ENCODE measurements around the gene MACIR. TPM values are rescaled to one million over a fixed set of nuclear protein-coding genes. Genes with fewer than 3 reads are reported as not detected.

The MACIR gene
- total RNA-seq, 1 donor from 2014 or later: 8.1 TPM

- Mint-ChIP-seq H3K4me1 (no peaks in the 10 kb centered on the region), H3K27ac (no peak overlapping the region), H3K27me3 (ENCODE audit: low read depth) (no peaks in the 10 kb centered on the region), H3K4me3 (no peak overlapping the region), H3K36me3 (no peaks in the 10 kb centered on the region), H3K9me3 (no peaks in the 10 kb centered on the region)
- no peak for DNase-seq (ENCODE audit: low spot score in 2 of 2, unreplicated experiment in 2 of 2)
- TF ChIP-seq, protein P1, sequence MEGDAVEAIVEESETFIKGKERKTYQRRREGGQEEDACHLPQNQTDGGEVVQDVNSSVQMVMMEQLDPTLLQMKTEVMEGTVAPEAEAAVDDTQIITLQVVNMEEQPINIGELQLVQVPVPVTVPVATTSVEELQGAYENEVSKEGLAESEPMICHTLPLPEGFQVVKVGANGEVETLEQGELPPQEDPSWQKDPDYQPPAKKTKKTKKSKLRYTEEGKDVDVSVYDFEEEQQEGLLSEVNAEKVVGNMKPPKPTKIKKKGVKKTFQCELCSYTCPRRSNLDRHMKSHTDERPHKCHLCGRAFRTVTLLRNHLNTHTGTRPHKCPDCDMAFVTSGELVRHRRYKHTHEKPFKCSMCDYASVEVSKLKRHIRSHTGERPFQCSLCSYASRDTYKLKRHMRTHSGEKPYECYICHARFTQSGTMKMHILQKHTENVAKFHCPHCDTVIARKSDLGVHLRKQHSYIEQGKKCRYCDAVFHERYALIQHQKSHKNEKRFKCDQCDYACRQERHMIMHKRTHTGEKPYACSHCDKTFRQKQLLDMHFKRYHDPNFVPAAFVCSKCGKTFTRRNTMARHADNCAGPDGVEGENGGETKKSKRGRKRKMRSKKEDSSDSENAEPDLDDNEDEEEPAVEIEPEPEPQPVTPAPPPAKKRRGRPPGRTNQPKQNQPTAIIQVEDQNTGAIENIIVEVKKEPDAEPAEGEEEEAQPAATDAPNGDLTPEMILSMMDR (IDR thresholded peaks at IDR 0.05; ENCODE audit: unreplicated experiment): no peak
Observed at GRCh38 chr5:103295871-103296270, 37.3 kb downstream of the MACIR start.

DNA sequence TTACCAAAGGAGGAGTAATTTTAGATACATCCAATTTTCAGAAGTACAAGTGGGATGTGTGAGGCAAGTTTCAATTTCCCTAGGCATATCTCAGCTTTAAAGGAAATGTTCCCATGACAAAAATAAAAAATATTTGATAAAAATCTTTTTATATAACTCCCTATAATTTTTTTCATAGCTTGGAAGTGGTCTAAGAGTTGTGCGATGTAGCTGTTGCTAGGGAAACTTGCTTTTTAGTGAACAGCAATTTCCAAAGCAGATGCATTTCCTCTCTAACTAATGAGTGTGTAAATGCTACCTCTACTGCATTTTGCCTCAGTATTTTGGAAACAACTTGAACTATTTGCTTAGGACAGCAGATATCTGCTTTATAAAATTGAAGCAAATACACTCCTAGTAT is 39.6 kb downstream of the MACIR start:
- Mint-ChIP-seq H3K36me3 (no peaks in the 10 kb centered on the region), H3K27me3 (ENCODE audit: low read depth) (no peaks in the 10 kb centered on the region), H3K4me1 (no peaks in the 10 kb centered on the region), H3K4me3 (no peak overlapping the region), H3K9me3 (no peaks in the 10 kb centered on the region), H3K27ac (no peak overlapping the region)
- TF ChIP-seq, protein P1 (IDR thresholded peaks at IDR 0.05; ENCODE audit: unreplicated experiment): no peak
- no peak for DNase-seq (ENCODE audit: low spot score in 2 of 2, unreplicated experiment in 2 of 2)

DNA sequence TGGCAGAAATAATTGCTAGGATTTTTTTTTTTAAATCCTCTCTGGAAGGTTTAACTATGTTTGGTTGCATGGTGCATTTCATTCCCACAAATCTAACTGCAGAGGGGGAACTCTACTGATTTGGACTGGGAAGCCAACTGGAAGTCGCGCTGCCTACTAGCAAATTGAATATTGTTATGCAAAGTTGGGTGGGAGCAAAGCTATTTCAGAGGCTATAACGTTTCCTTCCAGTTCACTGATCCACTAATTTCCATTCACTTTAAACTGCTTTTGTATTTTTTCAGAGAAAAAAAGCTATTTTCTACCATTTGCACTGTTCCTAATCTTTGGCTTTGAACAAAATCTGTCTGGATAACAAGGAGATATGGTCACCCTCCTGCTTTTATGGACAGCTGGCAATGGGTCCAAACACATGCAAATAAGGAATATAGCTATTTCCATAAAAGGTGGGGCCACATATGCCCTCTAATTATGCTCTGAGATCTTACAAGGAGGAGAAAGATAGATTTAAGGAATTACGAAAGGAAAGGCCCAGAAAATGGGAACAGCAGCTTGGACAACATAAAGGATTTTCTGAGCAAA is 40.1 kb downstream of the MACIR start:
- Mint-ChIP-seq H3K9me3 (no peaks in the 10 kb centered on the region), H3K36me3 (no peaks in the 10 kb centered on the region), H3K4me1 (no peaks in the 10 kb centered on the region), H3K27me3 (ENCODE audit: low read depth) (no peaks in the 10 kb centered on the region), H3K27ac (no peak overlapping the region), H3K4me3 (no peak overlapping the region)
- no peak for DNase-seq (ENCODE audit: low spot score in 2 of 2, unreplicated experiment in 2 of 2)
- TF ChIP-seq, protein P1 (IDR thresholded peaks at IDR 0.05; ENCODE audit: unreplicated experiment): no peak

- H3K36me3 Mint-ChIP-seq: no peaks in the 10 kb centered on the region
- H3K9me3 Mint-ChIP-seq: peaks cover 4% of the 10 kb centered on the region
- H3K4me1 Mint-ChIP-seq: no peaks in the 10 kb centered on the region
- TF ChIP-seq, protein P1 (IDR thresholded peaks at IDR 0.05; ENCODE audit: unreplicated experiment): no peak
- H3K4me3 Mint-ChIP-seq: no peak overlapping the region
- no peak for DNase-seq (ENCODE audit: low spot score in 2 of 2, unreplicated experiment in 2 of 2)
- H3K27me3 Mint-ChIP-seq (ENCODE audit: low read depth): no peaks in the 10 kb centered on the region
- H3K27ac Mint-ChIP-seq: no peak overlapping the region
Observed at GRCh38 chr5:103305809-103306208, 47.2 kb downstream of the MACIR start.

DNA sequence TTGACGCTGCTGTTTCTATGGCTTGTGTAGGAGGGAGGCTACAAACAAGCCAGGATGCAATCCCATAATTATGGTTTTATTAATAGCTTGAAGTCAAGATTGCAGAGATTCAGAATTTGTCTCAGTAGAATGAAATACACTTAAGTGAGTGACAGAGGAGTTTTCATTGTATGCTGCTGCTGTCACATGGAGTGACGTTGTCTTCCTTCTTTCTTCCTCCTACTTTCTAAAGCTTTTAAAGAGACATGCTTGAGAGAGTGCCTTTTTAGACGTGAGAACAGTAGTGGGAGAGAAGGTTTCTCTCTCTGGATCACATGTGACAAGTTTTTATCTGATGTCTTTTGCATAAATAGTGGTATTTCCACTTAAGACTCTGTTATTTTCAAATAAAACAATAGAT is 48.9 kb downstream of the MACIR start:
- H3K9me3 Mint-ChIP-seq: peaks cover 4% of the 10 kb centered on the region
- H3K4me1 Mint-ChIP-seq: no peaks in the 10 kb centered on the region
- H3K27ac Mint-ChIP-seq: no peak overlapping the region
- no peak overlapping the region for H3K4me3 Mint-ChIP-seq
- H3K36me3 Mint-ChIP-seq: no peaks in the 10 kb centered on the region
- H3K27me3 Mint-ChIP-seq (ENCODE audit: low read depth): no peaks in the 10 kb centered on the region
- TF ChIP-seq, protein P1 (IDR thresholded peaks at IDR 0.05; ENCODE audit: unreplicated experiment): no peak
- DNase-seq (ENCODE audit: low spot score in 2 of 2, unreplicated experiment in 2 of 2): no peak

DNA sequence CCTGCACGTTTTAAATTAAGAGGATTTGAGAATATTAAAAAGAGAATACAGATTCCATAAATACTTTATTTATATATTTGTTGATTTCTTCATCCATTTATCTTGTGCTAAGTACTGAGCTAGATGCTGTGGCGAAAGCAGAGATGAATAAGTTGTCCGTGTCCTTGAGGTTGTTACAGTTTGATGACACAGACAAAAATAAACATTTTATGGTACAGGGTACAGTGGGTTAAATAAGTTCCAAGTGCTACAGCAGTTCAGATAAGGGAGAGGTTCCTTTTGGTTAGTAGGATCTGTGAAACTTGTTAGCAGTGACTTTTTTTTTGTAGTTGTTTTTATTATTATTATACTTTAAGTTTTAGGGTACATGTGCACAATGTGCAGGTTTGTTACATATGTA is 50.2 kb downstream of the MACIR start:
- TF ChIP-seq, protein P1 (IDR thresholded peaks at IDR 0.05; ENCODE audit: unreplicated experiment): no peak
- H3K9me3 Mint-ChIP-seq: peaks cover 4% of the 10 kb centered on the region
- no peaks in the 10 kb centered on the region for H3K4me1 Mint-ChIP-seq
- no peak for DNase-seq (ENCODE audit: low spot score in 2 of 2, unreplicated experiment in 2 of 2)
- H3K27me3 Mint-ChIP-seq (ENCODE audit: low read depth): no peaks in the 10 kb centered on the region
- H3K27ac Mint-ChIP-seq: no peak overlapping the region
- no peak overlapping the region for H3K4me3 Mint-ChIP-seq
- no peaks in the 10 kb centered on the region for H3K36me3 Mint-ChIP-seq

Measured in mesothelial cell of epicardium (in vitro differentiated cells).